ENCODE results near the gene DIAPH2.

DNA sequence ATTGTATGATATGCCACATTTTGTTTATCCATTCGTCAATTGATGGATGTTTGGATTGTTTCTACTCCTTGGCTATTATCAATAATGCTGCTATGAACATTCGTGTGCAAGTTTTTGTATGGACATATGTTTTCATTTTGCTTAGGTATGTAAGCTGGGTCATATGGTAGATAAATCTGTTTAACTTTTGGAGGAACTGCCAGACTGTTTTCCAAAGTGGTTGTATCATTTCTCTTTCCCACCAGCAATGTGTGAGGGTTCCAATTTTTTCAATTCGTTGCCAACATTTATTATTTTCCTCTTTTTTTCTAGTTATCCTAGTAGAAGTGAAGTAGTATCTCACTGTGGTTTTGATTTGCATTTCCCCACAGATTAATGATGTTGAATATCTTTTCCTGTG lies 71.8 kb downstream of the DIAPH2 start:
- TF ChIP-seq ARNTL (CRISPR knock-in tag; IDR thresholded peaks at IDR 0.05; ENCODE audit: borderline replicate concordance, low read depth) (no peak), ZFP30 (CRISPR knock-in tag; IDR thresholded peaks at IDR 0.05) (no peak), ZC3H10 (CRISPR knock-in tag; IDR thresholded peaks at IDR 0.05) (no peak), SNAI2 (CRISPR knock-in tag; IDR thresholded peaks at IDR 0.05) (no peak), PPARA (CRISPR knock-in tag; IDR thresholded peaks at IDR 0.05; ENCODE audit: borderline replicate concordance) (no peak), RARB (CRISPR knock-in tag; IDR thresholded peaks at IDR 0.05) (no peak), ZFP3 (CRISPR knock-in tag; IDR thresholded peaks at IDR 0.05) (no peak), ZNF70 (CRISPR knock-in tag; IDR thresholded peaks at IDR 0.05) (no peak), TOX (CRISPR knock-in tag; IDR thresholded peaks at IDR 0.05; ENCODE audit: borderline replicate concordance) (no peak), OSR1 (CRISPR knock-in tag; IDR thresholded peaks at IDR 0.05) (no peak)
- TF ChIP-seq, protein P1, sequence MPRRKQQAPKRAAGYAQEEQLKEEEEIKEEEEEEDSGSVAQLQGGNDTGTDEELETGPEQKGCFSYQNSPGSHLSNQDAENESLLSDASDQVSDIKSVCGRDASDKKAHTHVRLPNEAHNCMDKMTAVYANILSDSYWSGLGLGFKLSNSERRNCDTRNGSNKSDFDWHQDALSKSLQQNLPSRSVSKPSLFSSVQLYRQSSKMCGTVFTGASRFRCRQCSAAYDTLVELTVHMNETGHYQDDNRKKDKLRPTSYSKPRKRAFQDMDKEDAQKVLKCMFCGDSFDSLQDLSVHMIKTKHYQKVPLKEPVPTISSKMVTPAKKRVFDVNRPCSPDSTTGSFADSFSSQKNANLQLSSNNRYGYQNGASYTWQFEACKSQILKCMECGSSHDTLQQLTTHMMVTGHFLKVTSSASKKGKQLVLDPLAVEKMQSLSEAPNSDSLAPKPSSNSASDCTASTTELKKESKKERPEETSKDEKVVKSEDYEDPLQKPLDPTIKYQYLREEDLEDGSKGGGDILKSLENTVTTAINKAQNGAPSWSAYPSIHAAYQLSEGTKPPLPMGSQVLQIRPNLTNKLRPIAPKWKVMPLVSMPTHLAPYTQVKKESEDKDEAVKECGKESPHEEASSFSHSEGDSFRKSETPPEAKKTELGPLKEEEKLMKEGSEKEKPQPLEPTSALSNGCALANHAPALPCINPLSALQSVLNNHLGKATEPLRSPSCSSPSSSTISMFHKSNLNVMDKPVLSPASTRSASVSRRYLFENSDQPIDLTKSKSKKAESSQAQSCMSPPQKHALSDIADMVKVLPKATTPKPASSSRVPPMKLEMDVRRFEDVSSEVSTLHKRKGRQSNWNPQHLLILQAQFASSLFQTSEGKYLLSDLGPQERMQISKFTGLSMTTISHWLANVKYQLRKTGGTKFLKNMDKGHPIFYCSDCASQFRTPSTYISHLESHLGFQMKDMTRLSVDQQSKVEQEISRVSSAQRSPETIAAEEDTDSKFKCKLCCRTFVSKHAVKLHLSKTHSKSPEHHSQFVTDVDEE (CRISPR knock-in tag; IDR thresholded peaks at IDR 0.05) = no peak
- TF ChIP-seq, protein P2, sequence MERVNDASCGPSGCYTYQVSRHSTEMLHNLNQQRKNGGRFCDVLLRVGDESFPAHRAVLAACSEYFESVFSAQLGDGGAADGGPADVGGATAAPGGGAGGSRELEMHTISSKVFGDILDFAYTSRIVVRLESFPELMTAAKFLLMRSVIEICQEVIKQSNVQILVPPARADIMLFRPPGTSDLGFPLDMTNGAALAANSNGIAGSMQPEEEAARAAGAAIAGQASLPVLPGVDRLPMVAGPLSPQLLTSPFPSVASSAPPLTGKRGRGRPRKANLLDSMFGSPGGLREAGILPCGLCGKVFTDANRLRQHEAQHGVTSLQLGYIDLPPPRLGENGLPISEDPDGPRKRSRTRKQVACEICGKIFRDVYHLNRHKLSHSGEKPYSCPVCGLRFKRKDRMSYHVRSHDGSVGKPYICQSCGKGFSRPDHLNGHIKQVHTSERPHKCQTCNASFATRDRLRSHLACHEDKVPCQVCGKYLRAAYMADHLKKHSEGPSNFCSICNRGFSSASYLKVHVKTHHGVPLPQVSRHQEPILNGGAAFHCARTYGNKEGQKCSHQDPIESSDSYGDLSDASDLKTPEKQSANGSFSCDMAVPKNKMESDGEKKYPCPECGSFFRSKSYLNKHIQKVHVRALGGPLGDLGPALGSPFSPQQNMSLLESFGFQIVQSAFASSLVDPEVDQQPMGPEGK (CRISPR knock-in tag; IDR thresholded peaks at IDR 0.05; ENCODE audit: borderline replicate concordance) = no peak
- TF ChIP-seq, protein P3, sequence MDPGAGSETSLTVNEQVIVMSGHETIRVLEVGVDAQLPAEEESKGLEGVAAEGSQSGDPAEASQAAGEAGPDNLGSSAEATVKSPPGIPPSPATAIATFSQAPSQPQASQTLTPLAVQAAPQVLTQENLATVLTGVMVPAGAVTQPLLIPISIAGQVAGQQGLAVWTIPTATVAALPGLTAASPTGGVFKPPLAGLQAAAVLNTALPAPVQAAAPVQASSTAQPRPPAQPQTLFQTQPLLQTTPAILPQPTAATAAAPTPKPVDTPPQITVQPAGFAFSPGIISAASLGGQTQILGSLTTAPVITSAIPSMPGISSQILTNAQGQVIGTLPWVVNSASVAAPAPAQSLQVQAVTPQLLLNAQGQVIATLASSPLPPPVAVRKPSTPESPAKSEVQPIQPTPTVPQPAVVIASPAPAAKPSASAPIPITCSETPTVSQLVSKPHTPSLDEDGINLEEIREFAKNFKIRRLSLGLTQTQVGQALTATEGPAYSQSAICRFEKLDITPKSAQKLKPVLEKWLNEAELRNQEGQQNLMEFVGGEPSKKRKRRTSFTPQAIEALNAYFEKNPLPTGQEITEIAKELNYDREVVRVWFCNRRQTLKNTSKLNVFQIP (CRISPR knock-in tag; IDR thresholded peaks at IDR 0.05; ENCODE audit: borderline replicate concordance, low read depth) = no peak
- TF ChIP-seq, protein P4, sequence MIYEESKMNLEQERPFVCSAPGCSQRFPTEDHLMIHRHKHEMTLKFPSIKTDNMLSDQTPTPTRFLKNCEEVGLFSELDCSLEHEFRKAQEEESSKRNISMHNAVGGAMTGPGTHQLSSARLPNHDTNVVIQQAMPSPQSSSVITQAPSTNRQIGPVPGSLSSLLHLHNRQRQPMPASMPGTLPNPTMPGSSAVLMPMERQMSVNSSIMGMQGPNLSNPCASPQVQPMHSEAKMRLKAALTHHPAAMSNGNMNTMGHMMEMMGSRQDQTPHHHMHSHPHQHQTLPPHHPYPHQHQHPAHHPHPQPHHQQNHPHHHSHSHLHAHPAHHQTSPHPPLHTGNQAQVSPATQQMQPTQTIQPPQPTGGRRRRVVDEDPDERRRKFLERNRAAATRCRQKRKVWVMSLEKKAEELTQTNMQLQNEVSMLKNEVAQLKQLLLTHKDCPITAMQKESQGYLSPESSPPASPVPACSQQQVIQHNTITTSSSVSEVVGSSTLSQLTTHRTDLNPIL (CRISPR knock-in tag; IDR thresholded peaks at IDR 0.05; ENCODE audit: low read depth) = no peak
